GM21717 (cell line): Measurements from ENCODE around the gene REV1.
"Not testable (repeated sequence)": the region's sequence is repeated elsewhere in the genome, so short reads cannot be mapped to it uniquely, and the experiment has no call there.

Source experiments
- ATAC-seq: cut with Tn5 transposase; IDR thresholded peaks from one replicate; pipeline ENCODE4 v1.9.1; 2021; ENCODE audit warnings: mild to moderate bottlenecking, moderate library complexity; ENCODE audit not compliant: unreplicated experiment

REV1 gene

DNA sequence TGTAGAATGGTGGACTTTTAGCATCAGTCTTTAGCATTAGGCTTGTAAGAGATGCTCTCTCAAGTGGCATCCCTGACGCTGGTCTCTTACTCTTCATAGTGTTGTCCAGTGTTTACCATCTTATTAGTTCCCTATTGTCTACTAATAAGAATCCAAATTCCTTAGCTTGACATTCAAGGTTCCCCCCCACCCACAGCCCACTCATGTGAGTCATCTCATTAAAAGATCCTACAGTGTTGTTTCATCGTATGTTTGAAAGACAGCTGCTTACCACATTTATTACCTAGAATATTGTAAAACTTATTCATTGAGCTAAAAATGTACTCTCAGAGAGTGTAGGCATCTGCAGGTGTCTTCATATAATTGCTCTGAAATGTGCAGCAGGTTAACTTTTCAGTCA, 124.2 kb downstream of the REV1 start:
- no peak for ATAC-seq

DNA sequence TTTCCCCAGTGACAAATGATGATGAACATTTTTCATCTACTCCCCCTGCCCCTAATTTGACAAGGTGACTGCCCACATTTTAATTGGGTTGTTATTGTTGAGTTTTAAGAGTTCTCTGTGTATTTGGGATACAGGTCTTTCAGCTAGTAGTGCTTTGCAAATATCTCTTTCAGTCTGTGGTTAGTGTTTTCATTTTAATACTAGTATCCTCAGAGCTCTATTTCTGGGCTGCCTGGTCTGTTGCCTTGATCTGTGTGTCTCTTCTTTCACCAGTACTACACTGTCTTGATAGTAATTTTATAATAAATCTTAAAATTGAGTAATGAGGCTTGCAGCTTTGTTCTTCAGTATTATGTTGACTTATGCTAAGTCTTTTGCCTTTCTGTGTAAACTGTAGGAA, 133.0 kb downstream of the REV1 start:
- no peak for ATAC-seq

DNA sequence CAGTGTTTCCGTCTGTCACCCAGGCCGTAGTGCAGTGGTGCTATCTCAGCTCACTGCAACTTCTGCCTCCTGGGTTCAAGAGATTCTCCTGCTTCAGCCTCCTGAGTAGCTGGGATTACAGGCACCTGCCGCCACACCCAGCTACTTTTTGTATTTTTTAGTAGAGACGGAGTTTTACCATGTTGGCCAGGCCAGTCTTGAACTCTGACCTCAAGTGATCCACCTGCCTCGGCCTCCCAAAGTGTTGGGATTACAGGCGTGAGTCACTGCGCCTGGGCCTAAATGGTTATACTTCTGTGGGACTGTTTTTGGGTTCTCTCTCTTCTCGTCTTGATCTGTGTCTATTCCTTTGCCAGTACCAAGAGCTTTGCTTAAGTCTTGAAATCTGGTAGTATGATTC, 135.0 kb downstream of the REV1 start:
- ATAC-seq = not testable (repeated sequence)

DNA sequence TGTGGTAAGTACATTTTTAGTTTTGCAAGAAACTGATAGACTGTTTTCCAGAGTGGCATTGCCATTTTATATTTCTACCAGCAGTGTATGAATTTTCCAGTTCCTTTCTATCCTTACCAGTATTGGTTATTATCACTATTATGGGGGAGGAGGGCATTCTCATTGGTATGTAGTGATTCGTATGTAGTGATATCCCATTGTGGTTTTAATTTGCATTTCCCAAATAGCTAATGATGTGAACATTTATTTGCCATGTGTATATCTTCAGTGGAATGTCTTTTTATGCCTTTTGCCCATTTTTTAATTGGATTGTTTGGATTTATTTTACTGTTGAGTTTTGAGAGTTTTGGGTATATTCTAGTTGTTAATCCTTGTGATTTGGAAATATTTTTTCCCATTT, 135.7 kb downstream of the REV1 start:
- no peak for ATAC-seq
